Daoy (cell line): Measurements from ENCODE around the gene FUZ. TPM values are rescaled to one million over a fixed set of nuclear protein-coding genes. Genes with fewer than 3 reads are reported as not detected.

Source experiments
- DNase-seq: peaks from one replicate; pipeline ENCODE4 v3.0.0-alpha.2; 2015; ENCODE audit warnings: low read depth
- total RNA-seq: library from RNA; depleted of rRNA; stranded (reverse); fragments of >200 nt; shearing (Covaris generic); gene quantifications from 2 replicates; pipeline ENCODE4 v1.2.3, GENCODE V29; 2014; rRNA removed

FUZ gene
- total RNA-seq = 9.9 and 20.1 TPM in 2 replicates

- DNase-seq = peak; percentile 98
These were observed at the start of gene FUZ for GRCh38 chr19:49812997-49813861. FUZ (minus strand) TSS chr19:49813292; CDS start chr19:49813106, 186 bp downstream.

GRCh38 chr19:49862391-49863253, 49.5 kb upstream of the FUZ start:
- no peak for DNase-seq

- no peak for DNase-seq
These were observed 48.7 kb upstream of the FUZ start for GRCh38 chr19:49861541-49862378.

DNA sequence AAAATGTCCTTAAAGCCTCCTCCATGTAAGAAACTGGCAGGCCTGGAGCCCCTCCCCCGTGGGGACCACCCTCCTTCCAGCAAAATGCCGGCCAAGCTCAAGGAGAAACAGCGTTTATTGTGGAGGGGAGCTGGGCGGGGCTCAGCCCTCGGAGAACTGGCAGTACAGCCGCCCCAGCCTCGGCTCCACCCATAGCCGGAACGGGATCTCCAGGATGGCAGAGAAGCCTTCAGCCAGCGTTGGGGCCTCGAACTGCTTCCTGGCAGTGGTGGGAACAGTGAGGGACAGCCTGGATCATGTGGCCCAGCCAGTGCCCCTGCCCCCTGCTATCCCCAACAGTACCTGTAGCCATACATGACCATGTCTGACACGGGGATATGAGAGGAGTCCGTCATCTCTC, 48.0 kb upstream of the FUZ start:
- DNase-seq = no peak

GRCh38 chr19:49860336-49861102, 47.4 kb upstream of the FUZ start:
- no peak for DNase-seq

DNA sequence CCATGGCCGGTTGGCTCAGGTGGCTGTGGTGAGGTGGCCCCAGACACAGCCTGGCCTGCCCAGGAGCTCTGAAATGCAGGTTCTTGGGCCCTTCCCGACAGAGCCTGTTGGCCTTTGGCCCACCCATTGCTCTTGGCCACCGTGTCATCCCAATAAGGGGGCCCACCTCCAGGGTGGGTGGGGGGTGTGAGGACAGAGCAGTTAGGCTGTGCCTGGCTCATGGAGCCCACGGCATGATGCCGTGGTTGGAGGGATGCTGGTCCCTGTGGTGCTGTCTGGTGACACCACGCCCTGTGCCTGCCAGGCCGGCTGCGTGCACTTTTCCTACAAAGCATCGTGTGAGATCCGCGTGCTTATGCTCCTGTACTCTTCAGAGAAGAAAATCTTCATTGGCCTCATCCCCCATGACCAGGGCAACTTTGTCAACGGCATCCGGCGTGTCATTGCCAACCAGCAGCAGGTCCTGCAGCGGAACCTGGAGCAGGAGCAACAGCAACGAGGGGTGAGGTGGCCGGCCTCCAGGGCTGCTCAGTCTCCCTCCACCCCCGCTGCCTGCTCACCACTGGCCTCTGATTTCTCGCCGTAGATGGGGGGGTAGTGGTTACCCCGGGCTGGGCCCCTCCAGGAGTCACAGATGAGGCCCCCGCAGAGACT, 46.7 kb upstream of the FUZ start:
- no peak for DNase-seq

GRCh38 chr19:49858088-49858985, 45.2 kb upstream of the FUZ start:
- peak; percentile 56 for DNase-seq

DNA sequence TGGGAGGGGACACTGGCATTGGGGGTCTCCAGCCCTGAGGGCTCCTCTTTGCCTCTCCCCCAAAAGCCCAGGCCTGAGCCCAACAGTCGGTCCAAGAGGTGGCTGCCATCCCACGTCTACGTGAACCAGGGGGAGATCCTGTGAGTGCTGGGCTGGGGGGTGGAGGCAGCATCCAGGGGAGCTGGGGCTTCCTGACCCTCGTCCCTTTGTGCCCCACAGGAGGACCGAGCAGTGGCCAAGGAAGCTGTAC, 44.7 kb upstream of the FUZ start:
- no peak for DNase-seq

DNA sequence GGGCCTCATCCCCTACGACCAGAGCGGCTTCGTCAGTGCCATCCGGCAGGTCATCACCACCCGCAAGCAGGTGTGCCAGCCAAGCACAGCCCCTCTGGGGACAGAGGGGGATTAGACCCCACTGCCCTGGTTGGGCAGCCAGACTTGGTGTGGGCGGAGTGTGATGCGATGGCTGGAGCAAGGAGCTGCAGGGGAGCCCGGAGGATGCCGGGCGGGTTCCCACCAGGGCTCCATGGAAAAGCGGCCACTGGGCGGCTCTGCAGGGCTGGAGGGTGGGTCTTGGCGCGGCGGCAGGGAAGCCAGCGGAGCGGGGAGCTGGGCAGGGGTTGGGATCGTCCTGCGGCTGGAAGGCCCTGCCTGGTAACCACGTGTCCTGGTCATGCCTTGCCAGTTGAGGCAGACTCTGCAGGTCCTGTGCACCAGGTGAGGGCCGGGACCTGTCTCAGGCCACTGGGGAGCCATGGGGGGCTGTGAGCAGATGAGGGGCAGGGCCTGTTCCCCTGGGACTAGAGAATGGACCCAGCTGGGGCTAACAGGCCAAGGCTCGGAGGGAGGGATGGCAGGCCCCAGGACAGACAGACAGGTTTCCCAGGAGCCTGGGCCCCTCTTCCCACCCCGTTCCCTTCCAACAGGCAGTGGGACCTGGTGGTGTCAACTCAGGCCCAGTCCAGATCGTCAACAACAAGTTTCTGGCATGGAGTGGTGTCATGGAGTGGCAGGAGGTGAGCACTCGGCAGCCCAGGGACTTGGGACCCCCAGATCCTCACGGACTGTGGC, 44.2 kb upstream of the FUZ start:
- no peak for DNase-seq

GRCh38 chr19:49856574-49857021, 43.5 kb upstream of the FUZ start:
- no peak for DNase-seq

- no peak for DNase-seq
These were observed 42.8 kb upstream of the FUZ start for GRCh38 chr19:49855676-49856573.

DNA sequence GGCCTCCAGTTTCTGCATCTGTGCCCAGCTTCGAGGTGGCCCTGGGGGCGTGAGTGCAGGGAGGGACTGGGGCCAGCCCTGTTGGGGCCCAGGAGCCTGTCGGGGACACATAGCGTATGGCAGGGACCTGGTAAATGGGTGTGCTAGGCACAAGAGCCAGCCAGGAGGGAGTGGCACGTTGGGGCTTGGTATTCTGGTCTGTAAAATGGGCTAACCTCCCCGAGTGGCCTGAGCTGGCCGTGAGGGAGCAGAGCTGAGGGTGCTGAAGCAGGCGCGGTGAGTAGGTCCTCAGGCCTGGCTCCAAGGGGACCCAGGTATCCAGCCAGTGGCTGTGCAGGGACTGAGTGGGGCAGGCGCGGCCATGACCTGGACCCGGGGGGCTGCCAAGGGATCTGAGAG, 42.2 kb upstream of the FUZ start:
- no peak for DNase-seq

DNA sequence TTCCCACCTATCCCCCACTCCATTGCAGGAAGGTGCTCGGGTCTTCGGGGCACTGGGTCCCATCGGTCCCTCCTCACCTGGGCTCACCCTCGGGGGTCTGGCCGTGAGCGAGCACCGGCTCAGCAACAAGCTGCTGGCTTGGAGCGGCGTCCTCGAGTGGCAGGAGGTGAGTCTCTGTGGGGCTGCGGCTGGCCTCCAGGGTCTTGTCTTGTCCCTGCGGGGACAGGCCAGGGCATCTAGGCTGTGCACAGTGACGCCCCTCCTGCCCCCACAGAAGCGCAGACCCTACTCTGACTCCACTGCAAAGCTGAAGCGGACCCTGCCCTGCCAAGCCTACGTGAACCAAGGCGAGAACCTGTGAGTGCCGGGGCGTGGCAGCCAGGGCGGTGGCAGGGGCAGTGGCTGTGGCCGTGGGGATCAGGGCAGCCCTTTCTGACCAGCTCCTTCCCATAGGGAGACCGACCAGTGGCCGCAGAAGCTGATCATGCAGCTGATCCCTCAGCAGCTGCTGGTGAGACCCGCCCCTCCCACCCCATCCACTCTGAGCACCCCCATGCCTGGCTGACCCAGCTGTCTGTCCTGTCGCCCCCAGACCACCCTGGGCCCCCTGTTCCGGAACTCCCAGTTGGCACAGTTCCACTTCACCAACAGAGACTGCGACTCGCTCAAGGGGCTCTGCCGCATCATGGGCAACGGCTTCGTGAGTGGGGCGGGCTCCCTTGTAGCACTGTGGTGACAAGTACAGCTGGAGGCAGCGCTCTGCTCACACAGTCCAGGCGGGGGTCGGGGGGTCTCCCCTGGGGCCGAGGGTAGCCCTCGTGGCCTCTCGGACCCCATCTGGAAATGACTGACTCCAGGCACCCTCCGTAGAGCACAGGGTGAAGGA, 41.5 kb upstream of the FUZ start:
- DNase-seq = no peak

DNA sequence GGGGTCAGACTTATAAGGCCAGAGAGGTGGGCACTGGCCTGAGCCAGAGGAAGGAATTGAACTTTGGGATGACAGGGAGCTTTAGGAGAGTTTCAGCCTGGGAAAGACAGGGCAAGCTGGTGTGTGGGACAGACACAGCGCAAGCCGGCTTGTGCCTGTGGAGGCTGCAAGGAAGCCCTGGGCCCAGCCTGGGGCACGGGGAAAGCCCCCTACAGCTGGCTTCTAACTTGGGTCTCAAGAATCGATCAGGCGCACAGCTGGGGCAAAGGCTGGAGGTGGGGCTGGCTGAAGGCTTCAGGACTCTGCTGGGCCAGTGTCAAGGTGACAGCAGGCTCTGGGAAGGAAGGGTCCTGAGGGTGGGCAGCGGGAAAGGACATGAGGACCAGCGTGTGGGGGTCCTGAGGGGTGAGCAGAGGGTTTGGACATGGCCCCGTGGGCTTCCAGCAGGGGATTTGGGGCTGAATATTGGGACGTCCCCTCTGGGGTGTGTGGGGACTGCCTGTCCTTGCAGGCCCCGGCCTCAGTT, 40.8 kb upstream of the FUZ start:
- DNase-seq = no peak

GRCh38 chr19:49852631-49853126, 39.6 kb upstream of the FUZ start:
- DNase-seq = no peak
